ENCODE data around the gene EMX2.
A peak's percentile ranks its signal among the peaks of the same experiment; 100 is the strongest.

Gene EMX2

DNA sequence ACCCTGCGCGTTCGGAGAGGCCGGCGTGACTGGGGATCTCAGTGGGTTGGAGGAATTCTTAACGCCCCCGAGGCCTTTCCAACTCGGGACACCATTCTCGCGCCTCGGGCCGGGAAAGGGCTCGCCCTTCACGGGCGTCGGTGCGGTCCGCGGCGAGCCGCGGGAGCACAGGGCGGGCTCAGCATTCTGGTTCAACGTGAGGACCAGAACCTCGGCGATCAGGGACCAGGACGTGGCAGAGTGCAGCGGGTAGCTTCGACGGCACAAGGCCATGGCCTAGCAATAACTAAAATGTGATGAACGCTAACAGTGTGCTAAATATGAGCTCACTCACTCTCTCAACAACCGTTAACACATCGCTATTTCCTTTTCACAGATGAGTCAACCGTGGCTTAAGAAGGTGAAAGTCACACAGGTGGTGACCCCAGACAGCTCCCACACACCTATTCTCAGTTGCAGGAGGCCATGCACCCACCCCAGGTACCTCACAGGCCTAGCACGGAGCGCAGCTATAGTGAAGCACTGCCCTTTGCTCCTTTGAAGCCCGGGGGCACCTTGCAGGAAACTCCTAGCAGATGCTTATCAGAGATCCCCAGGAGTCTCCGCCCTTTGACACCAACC, 4.5 kb upstream of the EMX2 start:
- H3K4me1 ChIP-seq (ENCODE audit: control insufficient read depth, insufficient read depth, low read length): peaks cover 7% of the 10 kb centered on the region
- H3K36me3 ChIP-seq (ENCODE audit: control insufficient read depth, insufficient read depth, low read length): no peaks in the 10 kb centered on the region
- peaks cover 89% of the 10 kb centered on the region for H3K27me3 ChIP-seq (ENCODE audit: control insufficient read depth, insufficient read depth, low read length)
- no peaks in the 10 kb centered on the region for H3K9me3 ChIP-seq (ENCODE audit: control insufficient read depth, insufficient read depth, low read length)
- DNase-seq (ENCODE audit: low read depth, low spot score): no peak
- H3K27ac ChIP-seq (ENCODE audit: low read length): no peak overlapping the region
- H3K4me3 ChIP-seq (ENCODE audit: low read length): peak overlapping the region; percentile 11; the same call in 1 of the 2 replicates
- WGBS (ENCODE audit: insufficient coverage, insufficient read length): no CpG with 5 or more reads among the region's 38 CpGs

DNA sequence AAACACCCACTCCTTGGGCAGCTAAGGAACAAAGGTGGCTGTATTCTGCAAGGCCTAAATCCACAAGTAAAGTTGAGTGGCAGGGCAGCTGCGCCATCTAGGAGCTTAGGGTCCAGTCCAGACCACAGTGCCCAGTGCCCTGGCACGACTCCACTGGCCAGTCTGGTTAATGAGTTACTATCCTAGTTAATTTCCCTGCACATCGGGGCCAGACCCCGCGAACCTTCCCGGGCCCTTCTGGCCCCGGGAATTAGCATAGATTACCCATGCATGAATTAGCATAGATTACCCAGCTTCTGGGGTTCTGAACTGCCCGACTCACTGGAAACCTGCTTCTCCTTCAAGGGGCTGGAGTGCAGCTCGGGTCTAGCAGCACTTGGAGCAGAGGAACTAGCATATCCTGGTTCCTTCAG, 3.2 kb upstream of the EMX2 start:
- H3K36me3 ChIP-seq (ENCODE audit: control insufficient read depth, insufficient read depth, low read length): no peaks in the 10 kb centered on the region
- H3K4me1 ChIP-seq (ENCODE audit: control insufficient read depth, insufficient read depth, low read length): peaks cover 10% of the 10 kb centered on the region
- H3K27ac ChIP-seq (ENCODE audit: low read length): no peak overlapping the region
- no peak for DNase-seq (ENCODE audit: low read depth, low spot score)
- no CpG with 5 or more reads among the region's 9 CpGs for WGBS (ENCODE audit: insufficient coverage, insufficient read length)
- peaks cover 89% of the 10 kb centered on the region for H3K27me3 ChIP-seq (ENCODE audit: control insufficient read depth, insufficient read depth, low read length)
- no peaks in the 10 kb centered on the region for H3K9me3 ChIP-seq (ENCODE audit: control insufficient read depth, insufficient read depth, low read length)
- no peak overlapping the region for H3K4me3 ChIP-seq (ENCODE audit: low read length)

DNA sequence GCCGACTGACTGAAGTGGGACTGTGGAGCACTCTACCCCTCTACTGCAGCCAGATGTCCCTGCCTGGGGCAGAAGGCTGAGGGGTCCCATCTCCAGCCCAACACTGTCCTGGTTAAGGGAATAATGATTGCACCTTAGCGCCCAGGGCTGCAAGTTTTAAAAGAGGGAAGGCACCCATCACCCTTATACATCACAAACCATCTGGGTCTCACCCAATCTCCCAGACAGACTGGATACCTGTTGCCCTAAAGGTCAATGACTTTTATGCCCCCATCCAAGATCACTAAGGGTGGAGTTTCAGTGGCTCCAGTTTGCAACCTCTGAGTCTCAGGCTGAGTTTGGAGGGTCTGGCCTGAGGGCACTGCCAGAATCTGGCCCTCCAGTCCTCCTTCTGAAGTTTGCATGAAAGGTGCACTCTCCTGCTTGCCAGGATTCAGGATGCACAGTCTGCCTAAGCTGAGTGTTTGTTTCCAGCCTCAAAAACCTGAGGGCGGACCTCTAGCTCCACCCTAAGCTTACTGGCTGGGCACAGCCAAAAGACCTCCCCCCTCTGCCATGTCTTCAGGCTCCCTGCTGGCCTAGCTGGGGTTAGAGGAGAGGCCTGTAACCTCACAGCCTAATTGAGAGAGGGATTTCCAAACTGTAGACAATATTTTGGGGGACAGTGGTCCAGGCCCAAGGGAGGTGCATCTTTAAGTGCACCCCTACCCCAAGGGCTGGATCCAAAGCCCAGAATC, 2.5 kb upstream of the EMX2 start:
- Histone ChIP-seq H3K27ac (ENCODE audit: low read length) (no peak overlapping the region), H3K9me3 (ENCODE audit: control insufficient read depth, insufficient read depth, low read length) (no peaks in the 10 kb centered on the region), H3K4me3 (ENCODE audit: low read length) (no peak overlapping the region), H3K4me1 (ENCODE audit: control insufficient read depth, insufficient read depth, low read length) (peaks cover 10% of the 10 kb centered on the region), H3K36me3 (ENCODE audit: control insufficient read depth, insufficient read depth, low read length) (no peaks in the 10 kb centered on the region), H3K27me3 (ENCODE audit: control insufficient read depth, insufficient read depth, low read length) (peaks cover 89% of the 10 kb centered on the region)
- no CpG with 5 or more reads among the region's 3 CpGs for WGBS (ENCODE audit: insufficient coverage, insufficient read length)
- no peak for DNase-seq (ENCODE audit: low read depth, low spot score)

DNA sequence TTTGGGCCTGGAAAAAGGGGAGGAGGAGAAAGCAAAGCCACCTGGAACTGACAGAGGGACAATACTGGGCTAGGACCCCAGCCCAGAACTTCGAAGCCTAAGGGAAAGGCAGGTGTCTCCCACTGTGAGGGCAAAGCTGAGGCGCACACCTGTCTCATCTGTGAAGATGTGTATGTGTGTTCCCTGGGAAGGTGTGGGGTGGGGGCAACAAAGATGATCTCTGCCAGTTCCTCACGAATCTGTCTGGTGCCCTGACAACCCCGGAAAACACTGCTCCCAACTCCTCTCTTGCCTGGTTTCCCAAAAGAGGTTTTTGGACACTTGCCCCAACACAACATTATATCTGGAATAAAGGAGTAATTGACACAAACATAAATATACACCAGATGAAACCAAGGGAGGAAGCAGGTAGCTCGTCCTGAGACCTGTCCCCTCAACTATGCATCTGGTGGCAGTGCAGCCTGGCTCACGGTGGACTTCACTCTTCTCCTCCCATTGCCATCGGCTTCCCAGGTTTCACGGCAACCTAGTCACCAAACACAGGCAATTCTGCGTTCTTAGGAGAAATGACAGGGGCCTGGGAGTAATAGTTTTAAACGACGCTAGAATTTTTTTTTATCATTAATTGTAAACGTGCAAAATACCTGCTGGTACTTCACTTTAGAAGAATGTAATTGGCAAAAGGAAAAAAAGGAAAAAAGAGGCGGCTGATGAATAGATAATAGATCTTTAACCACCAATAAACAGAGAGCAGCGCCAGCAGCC, 1.7 kb upstream of the EMX2 start:
- no peaks in the 10 kb centered on the region for H3K36me3 ChIP-seq (ENCODE audit: control insufficient read depth, insufficient read depth, low read length)

DNA sequence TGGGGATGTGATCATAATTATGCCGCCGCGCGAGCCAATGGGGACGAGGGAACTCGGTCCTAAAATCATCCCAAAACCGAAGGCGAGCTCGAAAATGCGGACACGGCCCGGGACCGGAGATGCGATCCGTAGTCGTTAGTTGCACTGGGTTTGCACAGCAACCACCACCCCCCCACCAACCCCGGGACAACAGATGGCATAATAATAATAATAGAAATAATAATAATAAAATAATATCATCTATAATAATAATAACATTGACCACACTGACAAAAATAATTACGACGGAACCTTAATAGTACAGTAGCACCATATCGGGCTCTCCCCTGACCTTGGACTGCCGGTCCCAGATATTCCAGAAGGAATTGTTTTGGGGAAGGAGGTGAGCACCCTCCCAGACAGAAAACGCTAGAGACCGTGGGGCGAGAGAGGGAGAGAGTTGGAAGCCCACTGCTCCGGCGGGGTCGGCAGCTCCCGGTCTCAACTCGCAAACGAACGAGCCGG, 1.1 kb upstream of the EMX2 start:
- Histone ChIP-seq H3K4me3 (ENCODE audit: low read length) (no peak overlapping the region; the same call in 1 of the 2 replicates), H3K9me3 (ENCODE audit: control insufficient read depth, insufficient read depth, low read length) (no peaks in the 10 kb centered on the region), H3K36me3 (ENCODE audit: control insufficient read depth, insufficient read depth, low read length) (no peaks in the 10 kb centered on the region), H3K27ac (ENCODE audit: low read length) (no peak overlapping the region), H3K27me3 (ENCODE audit: control insufficient read depth, insufficient read depth, low read length) (peaks cover 89% of the 10 kb centered on the region), H3K4me1 (ENCODE audit: control insufficient read depth, insufficient read depth, low read length) (peaks cover 12% of the 10 kb centered on the region)
- DNase-seq (ENCODE audit: low read depth, low spot score): no peak
- WGBS (ENCODE audit: insufficient coverage, insufficient read length): no CpG with 5 or more reads among the region's 32 CpGs

More for the DNA sequence above, 1.7 kb upstream of the EMX2 start:
- Histone ChIP-seq H3K27me3 (ENCODE audit: control insufficient read depth, insufficient read depth, low read length) (peaks cover 89% of the 10 kb centered on the region), H3K4me1 (ENCODE audit: control insufficient read depth, insufficient read depth, low read length) (peaks cover 12% of the 10 kb centered on the region), H3K27ac (ENCODE audit: low read length) (no peak overlapping the region), H3K4me3 (ENCODE audit: low read length) (no peak overlapping the region), H3K9me3 (ENCODE audit: control insufficient read depth, insufficient read depth, low read length) (no peaks in the 10 kb centered on the region)
- WGBS (ENCODE audit: insufficient coverage, insufficient read length): no CpG with 5 or more reads among the region's 14 CpGs
- DNase-seq (ENCODE audit: low read depth, low spot score): no peak

DNA sequence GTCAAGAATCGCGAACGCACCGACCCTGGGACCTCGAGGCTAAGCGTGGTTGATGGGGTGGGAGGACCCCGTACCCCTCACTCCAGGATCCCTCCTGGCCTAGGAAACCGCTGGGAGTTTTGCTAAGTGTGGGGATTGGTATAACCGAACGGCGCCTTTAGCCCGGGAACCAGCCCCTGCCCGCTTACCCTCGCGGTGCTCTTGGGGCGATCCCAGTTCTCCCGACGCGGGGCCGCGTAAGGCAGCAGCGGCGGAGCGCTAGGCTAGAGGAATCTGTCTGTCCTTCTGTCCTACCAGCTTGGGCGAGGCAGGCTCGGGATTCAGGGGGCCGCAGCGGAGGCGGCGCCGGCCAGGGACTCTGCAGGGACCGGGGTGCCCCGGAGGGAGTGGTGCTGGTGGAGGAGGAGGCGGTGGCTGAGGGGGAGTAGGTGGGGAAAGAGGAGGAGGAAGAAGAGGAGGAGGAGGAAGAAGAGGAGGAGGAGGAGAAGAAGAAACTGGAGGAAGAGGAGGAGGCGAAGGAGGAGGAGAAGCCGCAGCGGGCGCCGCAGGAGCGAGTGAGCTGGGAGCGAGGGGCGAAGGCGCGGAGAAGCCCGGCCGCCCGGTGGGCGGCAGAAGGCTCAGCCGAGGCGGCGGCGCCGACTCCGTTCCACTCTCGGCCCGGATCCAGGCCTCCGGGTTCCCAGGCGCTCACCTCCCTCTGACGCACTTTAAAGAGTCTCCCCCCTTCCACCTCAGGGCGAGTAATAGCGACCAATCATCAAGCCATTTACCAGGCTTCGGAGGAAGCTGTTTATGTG, 439 bp upstream of the EMX2 start:
- WGBS (ENCODE audit: insufficient coverage, insufficient read length): no CpG with 5 or more reads among the region's 62 CpGs
- Histone ChIP-seq H3K4me1 (ENCODE audit: control insufficient read depth, insufficient read depth, low read length) (peaks cover 12% of the 10 kb centered on the region), H3K4me3 (ENCODE audit: low read length) (peak overlapping the region; percentile 31; the same call in 1 of the 2 replicates), H3K27me3 (ENCODE audit: control insufficient read depth, insufficient read depth, low read length) (peaks cover 89% of the 10 kb centered on the region), H3K36me3 (ENCODE audit: control insufficient read depth, insufficient read depth, low read length) (no peaks in the 10 kb centered on the region), H3K27ac (ENCODE audit: low read length) (no peak overlapping the region), H3K9me3 (ENCODE audit: control insufficient read depth, insufficient read depth, low read length) (no peaks in the 10 kb centered on the region)
- no peak for DNase-seq (ENCODE audit: low read depth, low spot score)

DNA sequence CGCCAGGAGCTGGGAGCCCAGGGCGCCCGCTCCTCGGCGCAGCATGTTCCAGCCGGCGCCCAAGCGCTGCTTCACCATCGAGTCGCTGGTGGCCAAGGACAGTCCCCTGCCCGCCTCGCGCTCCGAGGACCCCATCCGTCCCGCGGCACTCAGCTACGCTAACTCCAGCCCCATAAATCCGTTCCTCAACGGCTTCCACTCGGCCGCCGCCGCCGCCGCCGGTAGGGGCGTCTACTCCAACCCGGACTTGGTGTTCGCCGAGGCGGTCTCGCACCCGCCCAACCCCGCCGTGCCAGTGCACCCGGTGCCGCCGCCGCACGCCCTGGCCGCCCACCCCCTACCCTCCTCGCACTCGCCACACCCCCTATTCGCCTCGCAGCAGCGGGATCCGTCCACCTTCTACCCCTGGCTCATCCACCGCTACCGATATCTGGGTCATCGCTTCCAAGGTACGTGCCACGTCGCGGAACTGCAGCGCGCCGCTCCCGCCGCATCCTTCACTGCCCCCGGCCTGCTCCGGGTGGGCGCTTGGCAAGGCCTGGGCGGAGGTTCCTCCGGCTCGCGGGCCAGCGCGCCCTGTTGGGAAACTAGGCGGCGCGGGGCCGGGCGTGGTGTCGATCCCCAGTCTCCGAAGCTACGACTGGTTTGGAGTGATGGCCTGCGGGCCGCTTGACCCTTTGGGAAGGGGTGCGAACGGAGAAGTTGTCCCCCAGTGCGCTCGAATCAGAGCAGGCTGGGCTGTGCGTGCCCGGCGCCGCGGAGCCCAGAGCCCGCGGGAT, 868 bp downstream of the EMX2 start:
- Histone ChIP-seq H3K4me1 (ENCODE audit: control insufficient read depth, insufficient read depth, low read length) (peaks cover 8% of the 10 kb centered on the region), H3K36me3 (ENCODE audit: control insufficient read depth, insufficient read depth, low read length) (no peaks in the 10 kb centered on the region), H3K27ac (ENCODE audit: low read length) (no peak overlapping the region), H3K4me3 (ENCODE audit: low read length) (peak overlapping the region; percentile 31; the same call in 1 of the 2 replicates), H3K27me3 (ENCODE audit: control insufficient read depth, insufficient read depth, low read length) (peaks cover 91% of the 10 kb centered on the region), H3K9me3 (ENCODE audit: control insufficient read depth, insufficient read depth, low read length) (no peaks in the 10 kb centered on the region)
- DNase-seq (ENCODE audit: low read depth, low spot score): no peak
- WGBS (ENCODE audit: insufficient coverage, insufficient read length): no CpG with 5 or more reads among the region's 90 CpGs

DNA sequence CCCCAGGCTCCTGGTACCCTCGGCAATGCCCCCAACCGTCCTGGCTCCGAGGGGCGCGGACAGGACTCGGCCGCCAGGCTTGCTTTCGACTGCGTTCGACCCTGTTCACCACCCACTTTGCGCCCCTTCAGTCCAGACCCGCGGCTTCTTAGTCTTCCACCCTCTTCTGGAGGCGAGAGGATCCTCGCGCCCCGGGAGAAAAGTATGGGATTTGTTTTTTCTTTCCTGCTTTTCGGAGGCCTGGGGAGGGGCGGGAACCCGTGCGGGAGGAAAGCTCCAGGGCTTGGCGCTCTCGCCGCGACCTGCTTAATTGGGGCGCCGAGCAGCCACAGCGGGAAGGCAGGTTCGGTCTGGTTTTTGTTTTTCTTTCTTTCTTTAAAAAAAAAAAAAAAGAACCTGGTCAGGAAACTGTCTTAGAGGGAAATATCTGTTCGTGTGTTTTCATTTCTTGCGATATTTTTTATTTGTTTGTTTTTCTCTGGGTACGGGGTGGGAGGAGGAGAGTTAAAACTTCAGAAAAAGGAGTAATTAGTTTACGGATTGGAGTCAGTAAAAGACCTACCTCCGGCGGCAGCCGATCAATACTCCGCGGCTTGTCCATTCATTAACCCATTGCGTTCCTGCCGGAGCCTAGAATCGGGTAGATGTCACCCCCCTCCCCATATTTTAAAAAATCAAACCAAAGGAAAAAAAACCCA, 1.6 kb downstream of the EMX2 start:
- no peak overlapping the region; the same call in 1 of the 2 replicates for H3K4me3 ChIP-seq (ENCODE audit: low read length)
- H3K9me3 ChIP-seq (ENCODE audit: control insufficient read depth, insufficient read depth, low read length): no peaks in the 10 kb centered on the region
- WGBS (ENCODE audit: insufficient coverage, insufficient read length): no CpG with 5 or more reads among the region's 41 CpGs
- H3K27me3 ChIP-seq (ENCODE audit: control insufficient read depth, insufficient read depth, low read length): peaks cover 90% of the 10 kb centered on the region
- DNase-seq (ENCODE audit: low read depth, low spot score): no peak
- H3K36me3 ChIP-seq (ENCODE audit: control insufficient read depth, insufficient read depth, low read length): no peaks in the 10 kb centered on the region
- no peak overlapping the region for H3K27ac ChIP-seq (ENCODE audit: low read length)
- H3K4me1 ChIP-seq (ENCODE audit: control insufficient read depth, insufficient read depth, low read length): peaks cover 8% of the 10 kb centered on the region

DNA sequence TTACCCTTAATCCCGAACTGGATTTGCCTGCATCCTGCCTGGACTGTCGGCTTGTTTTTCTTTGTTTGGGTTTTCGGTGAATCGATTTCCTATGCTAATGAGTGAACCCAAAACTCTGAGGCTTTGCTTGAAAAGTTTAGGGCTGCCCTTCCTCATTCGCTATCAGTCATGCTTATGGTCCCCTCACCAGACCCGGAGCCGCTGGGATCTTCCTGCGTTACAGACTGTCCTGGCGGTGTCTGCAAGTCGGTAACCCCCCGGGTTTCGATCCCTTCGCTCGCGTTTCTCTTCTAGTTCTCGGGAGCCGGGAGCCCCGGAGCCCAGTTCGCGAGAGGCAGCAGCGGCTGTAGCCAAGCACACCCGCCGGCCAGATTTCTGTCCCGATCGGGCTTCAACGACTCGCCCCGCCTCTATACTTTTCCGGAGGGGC, 2.2 kb downstream of the EMX2 start:
- no CpG with 5 or more reads among the region's 29 CpGs for WGBS (ENCODE audit: insufficient coverage, insufficient read length)

More for the DNA sequence above, 2.2 kb downstream of the EMX2 start:
- peaks cover 8% of the 10 kb centered on the region for H3K4me1 ChIP-seq (ENCODE audit: control insufficient read depth, insufficient read depth, low read length)
- no peak overlapping the region for H3K27ac ChIP-seq (ENCODE audit: low read length)
- no peaks in the 10 kb centered on the region for H3K36me3 ChIP-seq (ENCODE audit: control insufficient read depth, insufficient read depth, low read length)
- H3K27me3 ChIP-seq (ENCODE audit: control insufficient read depth, insufficient read depth, low read length): peaks cover 90% of the 10 kb centered on the region
- no peak overlapping the region for H3K4me3 ChIP-seq (ENCODE audit: low read length)
- no peak for DNase-seq (ENCODE audit: low read depth, low spot score)
- H3K9me3 ChIP-seq (ENCODE audit: control insufficient read depth, insufficient read depth, low read length): no peaks in the 10 kb centered on the region
